NCI-H2227 (cell line): ENCODE measurements around the gene RPUSD3.

Source experiments
- DNase-seq: peaks from one replicate; lab custom pipeline; 2025; ENCODE audit not compliant: unreplicated experiment; lab: John Stamatoyannopoulos, UW

RPUSD3 gene

GRCh38 chr3:9834520-9835380, 9.1 kb downstream of the RPUSD3 start:
- no peak for DNase-seq

GRCh38 chr3:9833078-9833477, 10.7 kb downstream of the RPUSD3 start:
- DNase-seq: no peak

GRCh38 chr3:9831253-9831652, 12.6 kb downstream of the RPUSD3 start:
- no peak for DNase-seq

GRCh38 chr3:9828801-9829755, 14.7 kb downstream of the RPUSD3 start:
- DNase-seq: no peak

- DNase-seq: no peak
These were observed 16.8 kb downstream of the RPUSD3 start for GRCh38 chr3:9826815-9827573.

GRCh38 chr3:9825451-9826040, 18.3 kb downstream of the RPUSD3 start:
- no peak for DNase-seq

GRCh38 chr3:9820946-9821345, 22.9 kb downstream of the RPUSD3 start:
- peak; percentile 7 for DNase-seq

- no peak for DNase-seq
These were observed 23.3 kb downstream of the RPUSD3 start for GRCh38 chr3:9820543-9820942.

- DNase-seq: no peak
These were observed 25.0 kb downstream of the RPUSD3 start for GRCh38 chr3:9818666-9819335.

- no peak for DNase-seq
These were observed 26.4 kb downstream of the RPUSD3 start for GRCh38 chr3:9817436-9817835.

- no peak for DNase-seq
These were observed 27.8 kb downstream of the RPUSD3 start for GRCh38 chr3:9815986-9816385.

- DNase-seq: no peak
These were observed 30.8 kb downstream of the RPUSD3 start for GRCh38 chr3:9812870-9813483.

- no peak for DNase-seq
These were observed 33.0 kb downstream of the RPUSD3 start for GRCh38 chr3:9810846-9811245.

GRCh38 chr3:9810433-9810770, 33.4 kb downstream of the RPUSD3 start:
- no peak for DNase-seq

- DNase-seq: peak; percentile 77
These were observed 34.0 kb downstream of the RPUSD3 start, which contains the start of gene TTLL3 for GRCh38 chr3:9809615-9810432. TSS of gene TTLL3 (plus strand) at chr3:9810262. CDS start at chr3:9810662, 400 bp downstream.

- DNase-seq: no peak
These were observed 34.6 kb downstream of the RPUSD3 start for GRCh38 chr3:9809239-9809614.

GRCh38 chr3:9808345-9809037, 35.3 kb downstream of the RPUSD3 start:
- peak; percentile 19 for DNase-seq

GRCh38 chr3:9807981-9808344, 35.8 kb downstream of the RPUSD3 start:
- no peak for DNase-seq
